BJ (cell line): ENCODE data around the gene ITGA8. TPM values are rescaled to one million over a fixed set of nuclear protein-coding genes. Genes with fewer than 3 reads are reported as not detected.
A peak's percentile ranks its signal among the peaks of the same experiment; 100 is the strongest.
"Not testable (repeated sequence)": the region's sequence is repeated elsewhere in the genome, so short reads cannot be mapped to it uniquely, and the experiment has no call there.

Source experiments
- CTCF ChIA-PET: fragments of 350-600 bp; formaldehyde crosslinking; extraction: SDS; loops from one replicate; lab custom pipeline; 2021; ENCODE audit warnings: antibody characterized with exemption, inconsistent platforms; lab: Yijun Ruan, JAX
- POLR2A ChIA-PET: fragments of 300-600 bp; sonication (Branson Sonifier 250); formaldehyde crosslinking; extraction: SDS; loops from one replicate; lab custom pipeline; 2021; ENCODE audit warnings: antibody characterized with exemption; lab: Charles Lee
- DNase-seq: peaks from one replicate; pipeline ENCODE4 v3.0.0-alpha.2; 2011; ENCODE audit warnings: low read depth
- H3K27me3 ChIP-seq: 2 replicates; pipeline ENCODE4 v1.6.0; 2011; ENCODE audit warnings: low read length; ENCODE audit not compliant: control insufficient read depth, insufficient read depth
- H3K36me3 ChIP-seq: 2 replicates; pipeline ENCODE4 v1.5.1; 2011; ENCODE audit warnings: low read length; ENCODE audit not compliant: control insufficient read depth, insufficient read depth
- H3K4me3 ChIP-seq: 2 replicates; pipeline ENCODE4 v1.5.1; 2011; ENCODE audit warnings: low read depth, mild to moderate bottlenecking, control low read depth, low read length
- polyA minus RNA-seq: library from RNA; depleted of rRNA, polyadenylated mRNA; stranded (reverse); fragments of >200 nt; gene quantifications from 2 replicates; pipeline ENCODE4 v1.2.3, GENCODE V29; 2011; rRNA and poly(A)+ RNA removed
- polyA plus RNA-seq: library from polyadenylated mRNA; depleted of rRNA; stranded (reverse); fragments of >200 nt; gene quantifications from 2 replicates; pipeline ENCODE4 v1.2.3, GENCODE V29; 2011; rRNA removed
- TF ChIP-seq, protein P1 (sequence below): IDR thresholded peaks from 2 replicates; pipeline ENCODE4 v1.5.1; 2011; ENCODE audit warnings: low read depth, mild to moderate bottlenecking, control low read depth, inconsistent platforms, low read length, moderate library complexity; ENCODE audit not compliant: insufficient read depth

ITGA8 gene
- 10.1 and 11.3 TPM in 2 replicates for polyA plus RNA-seq
- 3.6 and 6.1 TPM in 2 replicates for polyA minus RNA-seq

DNA sequence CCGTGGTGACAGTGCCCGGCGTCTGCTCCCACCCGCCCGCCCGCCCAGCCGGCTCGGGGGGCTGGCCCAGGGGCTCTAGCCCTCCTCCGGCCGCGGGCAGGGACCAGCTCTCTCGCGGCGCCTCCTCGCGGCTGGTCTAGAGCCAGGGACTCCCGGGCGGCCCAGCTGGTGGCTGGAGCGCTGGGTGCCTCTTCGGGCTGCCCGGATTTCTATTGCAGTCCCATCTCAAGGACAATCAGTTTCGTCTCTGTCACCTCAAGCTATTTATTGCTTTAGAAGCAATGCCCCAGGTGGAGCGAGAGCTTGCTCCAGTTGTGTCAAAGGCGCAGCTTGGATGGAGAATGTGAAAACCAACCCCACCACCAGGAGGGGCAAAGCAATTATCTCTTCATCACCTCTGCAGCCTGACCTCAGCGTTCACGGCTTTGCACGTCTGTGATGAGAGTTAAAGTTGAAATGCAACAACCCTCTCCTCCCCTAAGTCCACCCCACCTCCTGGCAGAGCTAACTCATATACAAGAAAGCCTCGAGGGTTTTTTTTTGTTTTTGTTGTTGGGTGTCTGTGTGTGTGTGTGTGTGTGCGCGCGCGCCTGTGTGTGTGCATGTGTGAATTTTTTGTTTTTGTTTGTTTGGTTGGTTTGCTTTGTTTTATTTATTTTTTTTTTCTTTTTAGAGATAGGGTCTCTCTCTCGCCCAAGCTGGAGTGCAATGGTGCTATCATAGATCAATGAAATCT lies at the start of gene ITGA8:
Gene ITGA8, minus strand, starts transcription at position 24 of the 736 bp plus-strand sequence. CDS start 151 bp downstream, outside the sequence.
- Histone ChIP-seq H3K4me3 (peak within 1 kb of the TSS; percentile 51), H3K27me3 (peaks cover 7% of the 10 kb centered on the region; the same call in 1 of the 2 replicates), H3K36me3 (no peaks in the 10 kb centered on the region)
- TF ChIP-seq, protein P1, sequence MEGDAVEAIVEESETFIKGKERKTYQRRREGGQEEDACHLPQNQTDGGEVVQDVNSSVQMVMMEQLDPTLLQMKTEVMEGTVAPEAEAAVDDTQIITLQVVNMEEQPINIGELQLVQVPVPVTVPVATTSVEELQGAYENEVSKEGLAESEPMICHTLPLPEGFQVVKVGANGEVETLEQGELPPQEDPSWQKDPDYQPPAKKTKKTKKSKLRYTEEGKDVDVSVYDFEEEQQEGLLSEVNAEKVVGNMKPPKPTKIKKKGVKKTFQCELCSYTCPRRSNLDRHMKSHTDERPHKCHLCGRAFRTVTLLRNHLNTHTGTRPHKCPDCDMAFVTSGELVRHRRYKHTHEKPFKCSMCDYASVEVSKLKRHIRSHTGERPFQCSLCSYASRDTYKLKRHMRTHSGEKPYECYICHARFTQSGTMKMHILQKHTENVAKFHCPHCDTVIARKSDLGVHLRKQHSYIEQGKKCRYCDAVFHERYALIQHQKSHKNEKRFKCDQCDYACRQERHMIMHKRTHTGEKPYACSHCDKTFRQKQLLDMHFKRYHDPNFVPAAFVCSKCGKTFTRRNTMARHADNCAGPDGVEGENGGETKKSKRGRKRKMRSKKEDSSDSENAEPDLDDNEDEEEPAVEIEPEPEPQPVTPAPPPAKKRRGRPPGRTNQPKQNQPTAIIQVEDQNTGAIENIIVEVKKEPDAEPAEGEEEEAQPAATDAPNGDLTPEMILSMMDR: peak; percentile 63
- POLR2A ChIA-PET: interaction anchor here (0.5 to 0.7 kb wide), 3 partner anchors 10 to 769 kb away, joined by 3 to 26 read pairs (median 14); no protein-coding TSS in a partner anchor
- DNase-seq: no peak
- CTCF ChIA-PET: interaction anchor here (0.6 to 8.9 kb wide), 34 partner anchors 8 to 294 kb away, joined by 3 to 124 read pairs (median 5); no protein-coding TSS in a partner anchor

DNA sequence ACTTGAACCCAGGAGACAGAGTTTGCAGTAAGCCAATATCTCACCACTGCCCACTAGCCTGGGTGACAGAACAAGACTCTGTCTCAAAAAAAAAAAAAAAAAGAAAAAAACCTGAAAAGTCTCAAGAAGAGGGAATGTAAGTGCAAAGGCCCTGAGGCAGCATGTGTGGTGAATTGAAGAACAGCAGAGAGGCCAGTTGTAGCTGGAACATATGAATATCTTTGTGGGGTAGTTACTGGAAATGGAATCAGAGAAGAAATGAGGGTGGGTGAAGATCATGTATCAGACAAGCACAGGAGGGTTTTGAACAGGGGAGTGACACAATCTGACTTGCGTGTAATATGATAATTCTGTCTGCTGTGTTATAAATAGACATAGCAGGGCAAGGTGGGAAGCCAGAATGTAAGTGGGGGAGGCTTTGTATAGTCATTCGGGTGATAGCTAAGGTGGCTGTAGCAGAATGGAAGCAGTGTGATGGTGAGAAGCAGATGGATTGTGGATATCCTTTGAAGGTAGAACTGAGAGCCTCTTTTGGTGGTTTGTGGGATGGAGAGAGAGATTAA lies 45.3 kb upstream of the ITGA8 start:
- no peak for DNase-seq
- ChIA-PET CTCF (interaction anchor here (0.7 to 1.5 kb wide), 2 partner anchors 179 to 1265 kb away, joined by 3 read pairs; no protein-coding TSS in a partner anchor), POLR2A (no interaction called here)
- TF ChIP-seq, protein P1: no peak
- H3K27me3 ChIP-seq: no peaks in the 10 kb centered on the region
- H3K4me3 ChIP-seq: no peak overlapping the region
- H3K36me3 ChIP-seq: no peaks in the 10 kb centered on the region

DNA sequence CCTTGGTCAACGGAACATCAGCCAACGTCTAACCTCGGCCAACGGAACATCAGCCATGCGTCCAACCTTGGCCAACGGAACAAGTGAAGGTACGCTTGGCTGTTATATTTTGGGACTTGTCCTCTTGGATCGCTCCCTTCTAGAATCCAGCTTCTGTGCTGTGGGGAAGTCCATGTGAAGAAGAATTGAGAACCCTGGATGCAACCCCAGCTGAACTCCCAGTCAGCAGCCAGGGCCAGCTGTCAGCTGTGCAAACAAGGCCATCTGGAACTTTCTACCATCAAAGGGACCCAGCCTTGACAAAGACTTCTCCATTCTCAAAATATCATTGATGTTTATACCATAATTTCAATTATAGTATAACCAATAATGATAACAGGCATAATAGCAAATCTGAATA lies 43.3 kb upstream of the ITGA8 start:
- no peak for DNase-seq
- Histone ChIP-seq H3K27me3 (peaks cover 3% of the 10 kb centered on the region), H3K36me3 (no peaks in the 10 kb centered on the region), H3K4me3 (no peak overlapping the region)
- CTCF ChIA-PET: no interaction called here
- POLR2A ChIA-PET: no interaction called here
- TF ChIP-seq, protein P1: no peak

DNA sequence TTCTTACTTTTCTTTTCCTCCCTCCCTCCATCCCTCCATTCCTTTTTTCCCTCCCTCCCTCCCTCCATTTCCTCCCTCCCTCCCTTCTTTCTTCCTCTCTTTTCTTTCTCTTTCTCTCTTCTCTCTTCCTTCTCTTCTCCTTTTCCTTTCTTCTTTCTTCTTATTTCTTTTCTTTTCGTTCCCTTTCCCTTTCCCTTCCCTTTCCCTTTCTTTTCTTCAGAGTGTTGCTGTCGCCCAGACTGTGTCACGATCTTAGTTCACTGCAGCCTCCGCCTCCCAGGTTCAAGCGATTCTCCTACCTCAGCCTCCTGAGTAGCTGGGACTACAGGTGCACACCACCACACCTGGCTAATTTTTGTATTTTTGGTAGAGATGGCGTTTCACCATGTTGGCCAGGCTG lies 42.5 kb upstream of the ITGA8 start:
- POLR2A ChIA-PET, H3K36me3 ChIP-seq, H3K27me3 ChIP-seq, CTCF ChIA-PET, DNase-seq, H3K4me3 ChIP-seq: not testable (repeated sequence)

DNA sequence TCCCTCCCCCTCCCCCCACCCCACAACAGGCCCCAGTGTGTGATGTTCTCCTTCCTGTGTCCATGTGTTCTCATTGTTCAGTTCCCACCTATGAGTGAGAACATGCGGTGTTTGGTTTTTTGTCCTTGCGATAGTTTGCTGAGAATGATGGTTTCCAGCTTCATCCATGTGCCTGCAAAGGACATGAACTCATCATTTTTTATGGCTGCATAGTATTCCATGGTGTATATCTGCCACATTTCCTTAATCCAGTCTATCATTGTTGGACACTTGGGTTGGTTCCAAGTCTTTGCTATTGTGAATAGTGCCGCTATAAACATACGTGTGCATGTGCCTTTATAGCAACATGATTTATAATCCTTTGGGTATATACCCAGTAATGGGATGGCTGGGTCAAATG lies 41.5 kb upstream of the ITGA8 start:
- H3K4me3 ChIP-seq, DNase-seq, CTCF ChIA-PET, H3K36me3 ChIP-seq, POLR2A ChIA-PET, H3K27me3 ChIP-seq: not testable (repeated sequence)

DNA sequence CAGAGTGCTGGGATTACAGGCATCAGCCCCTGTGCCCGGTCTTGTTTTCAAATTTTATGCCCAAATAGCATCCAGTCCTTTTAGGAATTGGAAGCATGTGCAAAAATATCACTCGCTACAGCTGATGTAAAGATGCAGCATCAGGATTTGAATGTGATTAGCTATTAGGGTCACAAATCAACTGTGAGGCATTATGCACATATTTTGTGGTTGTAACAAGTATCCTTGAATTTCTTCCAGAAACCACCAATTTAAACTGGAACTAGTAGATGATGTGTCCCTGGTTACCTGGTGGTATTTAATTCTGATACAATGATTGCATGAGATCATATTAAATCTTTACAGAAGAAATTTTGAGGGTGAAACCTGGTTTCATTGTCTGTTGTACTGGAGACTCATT lies 41.0 kb upstream of the ITGA8 start:
- CTCF ChIA-PET: no interaction called here
- no peak for DNase-seq
- TF ChIP-seq, protein P1: no peak

More for the DNA sequence above, 41.0 kb upstream of the ITGA8 start:
- POLR2A ChIA-PET: no interaction called here
- peaks cover 3% of the 10 kb centered on the region for H3K27me3 ChIP-seq
- H3K4me3 ChIP-seq: no peak overlapping the region
- H3K36me3 ChIP-seq: no peaks in the 10 kb centered on the region
